ENCODE results near the gene SAMHD1.
A peak's percentile ranks its signal among the peaks of the same experiment; 100 is the strongest.

DNA sequence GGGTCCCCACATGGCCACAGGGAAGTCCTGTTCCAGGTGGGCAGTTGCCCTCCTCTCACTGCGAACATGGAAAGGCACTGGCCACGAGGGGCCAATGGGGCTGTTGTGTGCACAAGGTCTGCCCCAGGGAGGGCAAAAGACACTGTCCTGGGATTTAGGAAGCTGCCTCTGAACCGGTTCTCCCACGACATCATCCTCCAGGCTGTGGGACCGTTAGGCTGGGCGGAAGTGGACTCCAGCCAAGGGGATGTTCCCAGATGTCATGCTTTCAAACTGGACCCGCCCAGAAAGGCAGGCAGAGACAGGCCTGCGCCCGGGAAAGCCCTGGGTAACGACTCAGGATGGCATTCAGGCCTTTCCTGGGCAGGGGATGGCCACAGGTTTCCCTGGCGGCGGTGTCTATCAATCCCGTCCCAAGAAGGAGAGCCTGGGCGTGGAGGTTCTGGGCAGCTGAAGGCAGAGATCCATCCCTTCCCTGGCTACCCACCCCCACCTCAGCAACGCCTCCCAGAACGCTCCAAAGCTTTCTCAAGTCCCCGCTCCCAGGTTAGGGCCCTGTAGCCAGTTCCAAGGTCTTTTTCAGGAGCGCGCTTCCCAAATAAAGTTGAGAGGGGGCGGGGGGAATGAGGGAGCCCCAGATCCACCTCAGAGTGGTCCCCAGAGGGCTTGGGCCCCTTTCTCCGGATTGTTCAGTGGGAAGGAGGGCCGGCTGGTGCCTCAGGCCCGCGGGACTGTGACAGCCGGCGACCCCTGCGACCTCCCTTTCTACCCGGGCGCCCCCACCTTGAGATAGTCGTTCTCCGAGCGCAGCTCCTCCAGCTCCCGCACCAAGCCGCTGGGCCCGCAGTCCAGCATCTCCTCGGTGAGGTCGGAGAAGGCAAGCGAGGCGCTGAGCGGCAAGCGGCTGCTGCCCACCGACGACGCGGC, 89.4 kb downstream of the SAMHD1 start:
- TF ChIP-seq, protein P1, sequence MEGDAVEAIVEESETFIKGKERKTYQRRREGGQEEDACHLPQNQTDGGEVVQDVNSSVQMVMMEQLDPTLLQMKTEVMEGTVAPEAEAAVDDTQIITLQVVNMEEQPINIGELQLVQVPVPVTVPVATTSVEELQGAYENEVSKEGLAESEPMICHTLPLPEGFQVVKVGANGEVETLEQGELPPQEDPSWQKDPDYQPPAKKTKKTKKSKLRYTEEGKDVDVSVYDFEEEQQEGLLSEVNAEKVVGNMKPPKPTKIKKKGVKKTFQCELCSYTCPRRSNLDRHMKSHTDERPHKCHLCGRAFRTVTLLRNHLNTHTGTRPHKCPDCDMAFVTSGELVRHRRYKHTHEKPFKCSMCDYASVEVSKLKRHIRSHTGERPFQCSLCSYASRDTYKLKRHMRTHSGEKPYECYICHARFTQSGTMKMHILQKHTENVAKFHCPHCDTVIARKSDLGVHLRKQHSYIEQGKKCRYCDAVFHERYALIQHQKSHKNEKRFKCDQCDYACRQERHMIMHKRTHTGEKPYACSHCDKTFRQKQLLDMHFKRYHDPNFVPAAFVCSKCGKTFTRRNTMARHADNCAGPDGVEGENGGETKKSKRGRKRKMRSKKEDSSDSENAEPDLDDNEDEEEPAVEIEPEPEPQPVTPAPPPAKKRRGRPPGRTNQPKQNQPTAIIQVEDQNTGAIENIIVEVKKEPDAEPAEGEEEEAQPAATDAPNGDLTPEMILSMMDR (IDR thresholded peaks at IDR 0.05) = no peak
- TF ChIP-seq POLR2AphosphoS5 (IDR thresholded peaks at IDR 0.05) (peak; percentile 70 to 88), EP300 (IDR thresholded peaks at IDR 0.05) (peak in 1 of 4 donors; percentile 65)
